Mammary microvascular endothelial cell (primary cell): ENCODE data around the gene KCNB1. TPM values are rescaled to one million over a fixed set of nuclear protein-coding genes. Genes with fewer than 3 reads are reported as not detected.

Source experiments
- total RNA-seq: library from RNA; depleted of rRNA; stranded (reverse); fragments of >200 nt; gene quantifications from 2 replicates; pipeline ENCODE4 v1.2.3, GENCODE V29; 2015

KCNB1 gene
- not detected in 2 replicates for total RNA-seq

GRCh38 chr20:49482621-49483017 lies at the start of gene KCNB1:
KCNB1 (minus strand) TSS chr20:49482668; CDS start chr20:49482480, 188 bp downstream.

Other genes starting within 250 kb of the KCNB1 start
- 42.6 and 44.2 TPM in 2 replicates for gene ZNFX1, start 204.6 kb downstream of the KCNB1 start, total RNA-seq
- 0.30 and 0.33 TPM in 2 replicates for gene PTGIS, start 85.5 kb upstream of the KCNB1 start, total RNA-seq
- 27.4 and 27.9 TPM in 2 replicates for gene B4GALT5, start 231.2 kb upstream of the KCNB1 start, total RNA-seq